T-helper 17 cell (primary cell): ENCODE measurements around the gene HELQ. TPM values are rescaled to one million over a fixed set of nuclear protein-coding genes. Genes with fewer than 3 reads are reported as not detected.
A peak's percentile ranks its signal among the peaks of the same experiment; 100 is the strongest.

Experiments used
- ATAC-seq: fragments of 150-1000 bp; cut with Tn5 transposase; 2 replicates; pipeline ENCODE4 v1.10.0; 2021; ENCODE audit warnings: mild to moderate bottlenecking, moderate library complexity
- DNase-seq, 3 donors: peaks; one replicate each; pipeline versions ENCODE4 v3.0.0 to v3.0.0-alpha.2; 2020 to 2021
- H3K9me3 ChIP-seq: one replicate; pipeline ENCODE4 v1.7.0; 2013; ENCODE audit warnings: low read length, mild to moderate bottlenecking; ENCODE audit not compliant: control insufficient read depth, poor library complexity, severe bottlenecking
- H3K27ac Mint-ChIP-seq: one replicate; pipeline ENCODE4 v1.8.0; 2022; ENCODE audit warnings: mild to moderate bottlenecking, moderate library complexity, mixed read lengths
- H3K27me3 Mint-ChIP-seq: one replicate; pipeline ENCODE4 v1.8.0; 2022; ENCODE audit warnings: mixed read lengths
- H3K36me3 Mint-ChIP-seq: one replicate; pipeline ENCODE4 v1.8.0; 2022; ENCODE audit warnings: low read depth, mixed read lengths
- H3K4me1 Mint-ChIP-seq: one replicate; pipeline ENCODE4 v1.8.0; 2022; ENCODE audit warnings: mild to moderate bottlenecking, mixed read lengths
- H3K4me3 Mint-ChIP-seq: one replicate; pipeline ENCODE4 v1.8.0; 2022; ENCODE audit warnings: mild to moderate bottlenecking, moderate library complexity, mixed read lengths
- total RNA-seq, 4 donors: library from RNA in 2 of 4; stranded (reverse) in 2 of 4; gene quantifications; one replicate each; pipeline ENCODE4 v1.2.3 and lab custom pipeline; 2022 to 2026

HELQ gene
- total RNA-seq, 2 donors from 2014 or later: 28.9 to 38.4 TPM

- ATAC-seq: peak; percentile 93
- H3K27ac Mint-ChIP-seq: peak within 1 kb of the TSS; percentile 93
- DNase-seq: peak; percentile 93 to 98 (median 96)
Observed at GRCh38 chr4:83484500-83485461, 29.2 kb upstream of the HELQ start, which contains the start of gene ABRAXAS1. Gene ABRAXAS1, minus strand, starts transcription at chr4:83485100. Its CDS starts 28 bp downstream, at chr4:83485072.

DNA sequence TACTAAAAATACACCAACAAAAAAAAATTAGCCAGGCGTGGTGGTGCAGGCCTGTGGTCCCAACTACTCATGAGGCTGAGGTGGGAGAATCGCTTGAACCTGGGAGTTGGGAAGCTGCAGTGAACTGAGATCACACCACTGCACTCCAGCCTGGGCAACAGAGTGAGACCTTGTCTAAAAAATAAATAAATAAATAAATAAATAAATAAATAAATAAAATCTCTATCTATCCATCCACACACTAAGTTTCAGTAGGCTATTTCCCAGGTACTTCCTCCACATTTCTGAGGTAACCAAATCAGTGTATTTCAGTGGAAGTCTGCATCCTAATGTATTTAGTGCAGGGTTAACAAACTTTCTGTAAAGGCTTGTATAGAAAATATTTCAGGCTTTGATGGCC lies 18.3 kb upstream of the HELQ start:
- ATAC-seq: no peak
- no peak overlapping the region for H3K4me3 Mint-ChIP-seq
- H3K9me3 ChIP-seq: no peaks in the 10 kb centered on the region
- H3K36me3 Mint-ChIP-seq: no peaks in the 10 kb centered on the region
- H3K4me1 Mint-ChIP-seq: no peaks in the 10 kb centered on the region
- H3K27ac Mint-ChIP-seq: no peak overlapping the region
- DNase-seq: no peak
- no peaks in the 10 kb centered on the region for H3K27me3 Mint-ChIP-seq

More at GRCh38 chr4:83484500-83485461, 29.2 kb upstream of the HELQ start, which contains the start of gene ABRAXAS1:
- no peaks in the 10 kb centered on the region for H3K9me3 ChIP-seq
- Mint-ChIP-seq H3K36me3 (no peaks in the 10 kb centered on the region), H3K4me3 (peak within 1 kb of the TSS; percentile 99), H3K27me3 (no peaks in the 10 kb centered on the region), H3K4me1 (peaks cover 23% of the 10 kb centered on the region)

DNA sequence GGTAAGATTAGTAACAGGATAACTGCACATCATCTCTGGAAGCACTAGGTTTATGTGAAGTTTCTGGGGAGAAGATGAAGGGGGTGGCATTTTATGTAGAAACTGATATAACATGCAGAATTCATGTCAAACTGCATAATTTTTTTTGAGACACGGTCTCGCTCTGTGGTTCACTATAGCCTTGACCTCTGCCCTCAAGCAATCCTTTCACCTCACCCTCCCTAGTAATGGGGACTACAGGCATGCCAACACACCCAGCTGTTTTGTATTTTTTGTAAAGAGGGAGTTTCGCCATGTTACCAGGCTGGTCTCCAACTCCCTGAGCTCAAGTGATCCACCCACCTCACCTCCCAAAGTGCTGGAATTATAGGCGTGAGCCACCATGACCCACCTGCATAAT lies 17.8 kb upstream of the HELQ start:
- H3K27ac Mint-ChIP-seq: no peak overlapping the region
- H3K36me3 Mint-ChIP-seq: no peaks in the 10 kb centered on the region
- no peaks in the 10 kb centered on the region for H3K27me3 Mint-ChIP-seq
- no peaks in the 10 kb centered on the region for H3K9me3 ChIP-seq
- H3K4me1 Mint-ChIP-seq: no peaks in the 10 kb centered on the region
- no peak overlapping the region for H3K4me3 Mint-ChIP-seq
- no peak for ATAC-seq
- DNase-seq: no peak

DNA sequence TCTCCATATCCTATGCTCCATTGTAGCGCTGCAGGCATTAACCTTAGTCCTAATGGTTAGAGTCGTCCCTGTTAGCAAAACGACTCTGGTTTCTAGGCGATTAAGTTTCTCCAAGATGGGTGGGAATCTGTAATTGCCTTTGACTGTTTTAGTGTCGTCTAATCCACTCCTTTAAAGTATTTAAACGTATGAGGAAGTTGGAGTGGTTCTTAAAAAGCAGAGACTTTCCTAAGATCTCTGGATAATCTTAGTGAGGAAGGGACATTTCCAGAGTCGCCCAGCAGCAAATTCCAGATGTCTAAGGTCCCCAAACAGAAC lies 520 bp upstream of the HELQ start:
- Mint-ChIP-seq H3K4me3 (peak overlapping the region; percentile 99), H3K4me1 (peaks cover 26% of the 10 kb centered on the region), H3K36me3 (peaks cover 6% of the 10 kb centered on the region), H3K27me3 (no peaks in the 10 kb centered on the region), H3K27ac (peak overlapping the region; percentile 100)
- DNase-seq (no peak), ATAC-seq (no peak)
- H3K9me3 ChIP-seq: no peaks in the 10 kb centered on the region

GRCh38 chr4:83454686-83455085 lies 937 bp downstream of the HELQ start:
- Mint-ChIP-seq H3K27me3 (no peaks in the 10 kb centered on the region), H3K4me3 (peak overlapping the region; percentile 99), H3K36me3 (peaks cover 6% of the 10 kb centered on the region), H3K4me1 (peaks cover 26% of the 10 kb centered on the region), H3K27ac (peak overlapping the region; percentile 100)
- ATAC-seq: no peak
- no peaks in the 10 kb centered on the region for H3K9me3 ChIP-seq
- DNase-seq: no peak

GRCh38 chr4:83449009-83449408 lies 6.6 kb downstream of the HELQ start:
- no peaks in the 10 kb centered on the region for H3K9me3 ChIP-seq
- no peak for DNase-seq
- Mint-ChIP-seq H3K27ac (peak overlapping the region; percentile 60), H3K4me1 (peaks cover 12% of the 10 kb centered on the region), H3K36me3 (peaks cover 12% of the 10 kb centered on the region), H3K4me3 (no peak overlapping the region), H3K27me3 (no peaks in the 10 kb centered on the region)
- no peak for ATAC-seq

- no peak for ATAC-seq
- H3K36me3 Mint-ChIP-seq: peaks cover 5% of the 10 kb centered on the region
- no peak for DNase-seq
- no peaks in the 10 kb centered on the region for H3K9me3 ChIP-seq
- H3K27me3 Mint-ChIP-seq: no peaks in the 10 kb centered on the region
- peaks cover 6% of the 10 kb centered on the region for H3K4me1 Mint-ChIP-seq
- peak overlapping the region; percentile 9 for H3K27ac Mint-ChIP-seq
- no peak overlapping the region for H3K4me3 Mint-ChIP-seq
Observed at GRCh38 chr4:83440899-83441298, 14.7 kb downstream of the HELQ start.

GRCh38 chr4:83440148-83440814 lies 15.3 kb downstream of the HELQ start:
- H3K9me3 ChIP-seq: no peaks in the 10 kb centered on the region
- H3K27ac Mint-ChIP-seq: peak overlapping the region; percentile 9
- peaks cover 7% of the 10 kb centered on the region for H3K4me1 Mint-ChIP-seq
- no peaks in the 10 kb centered on the region for H3K27me3 Mint-ChIP-seq
- no peak for DNase-seq
- H3K4me3 Mint-ChIP-seq: no peak overlapping the region
- ATAC-seq: no peak
- H3K36me3 Mint-ChIP-seq: peaks cover 7% of the 10 kb centered on the region

GRCh38 chr4:83438719-83439118 lies 16.9 kb downstream of the HELQ start:
- H3K36me3 Mint-ChIP-seq: peaks cover 2% of the 10 kb centered on the region
- H3K4me1 Mint-ChIP-seq: peaks cover 7% of the 10 kb centered on the region
- H3K27me3 Mint-ChIP-seq: no peaks in the 10 kb centered on the region
- H3K9me3 ChIP-seq: no peaks in the 10 kb centered on the region
- ATAC-seq: no peak
- H3K4me3 Mint-ChIP-seq: no peak overlapping the region
- no peak for DNase-seq
- H3K27ac Mint-ChIP-seq: no peak overlapping the region

GRCh38 chr4:83436680-83437079 lies 18.9 kb downstream of the HELQ start:
- H3K9me3 ChIP-seq: no peaks in the 10 kb centered on the region
- H3K27ac Mint-ChIP-seq: no peak overlapping the region
- peaks cover 9% of the 10 kb centered on the region for H3K4me1 Mint-ChIP-seq
- no peak for ATAC-seq
- no peak for DNase-seq
- H3K36me3 Mint-ChIP-seq: peaks cover 2% of the 10 kb centered on the region
- no peak overlapping the region for H3K4me3 Mint-ChIP-seq
- H3K27me3 Mint-ChIP-seq: no peaks in the 10 kb centered on the region

GRCh38 chr4:83431200-83431599 lies 24.4 kb downstream of the HELQ start:
- Mint-ChIP-seq H3K27me3 (no peaks in the 10 kb centered on the region), H3K36me3 (peaks cover 2% of the 10 kb centered on the region), H3K27ac (no peak overlapping the region), H3K4me3 (no peak overlapping the region), H3K4me1 (peaks cover 10% of the 10 kb centered on the region)
- ATAC-seq: no peak
- no peak for DNase-seq
- H3K9me3 ChIP-seq: no peaks in the 10 kb centered on the region

DNA sequence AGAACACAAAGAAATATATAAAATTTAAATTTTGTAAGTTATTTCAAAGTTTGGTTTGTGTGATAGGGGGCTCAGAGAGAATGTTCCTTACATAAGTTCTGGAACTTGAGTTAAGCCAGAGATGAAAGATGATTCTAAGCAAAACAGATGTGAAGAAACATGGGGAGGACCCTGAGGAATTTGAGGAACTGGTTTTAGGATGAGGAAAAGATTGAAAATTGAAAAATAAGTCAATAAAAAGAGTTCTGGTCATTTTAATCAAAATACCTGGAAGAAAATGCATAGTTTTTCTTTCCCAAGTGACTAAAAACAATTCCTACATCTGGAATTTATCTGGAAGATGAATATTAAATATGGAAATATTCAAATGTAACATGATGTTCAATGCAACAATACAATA lies 37.4 kb downstream of the HELQ start:
- H3K36me3 Mint-ChIP-seq: peaks cover 5% of the 10 kb centered on the region
- H3K27me3 Mint-ChIP-seq: no peaks in the 10 kb centered on the region
- H3K9me3 ChIP-seq: no peaks in the 10 kb centered on the region
- peaks cover 4% of the 10 kb centered on the region for H3K4me1 Mint-ChIP-seq
- no peak for DNase-seq
- no peak for ATAC-seq
- no peak overlapping the region for H3K27ac Mint-ChIP-seq
- no peak overlapping the region for H3K4me3 Mint-ChIP-seq

DNA sequence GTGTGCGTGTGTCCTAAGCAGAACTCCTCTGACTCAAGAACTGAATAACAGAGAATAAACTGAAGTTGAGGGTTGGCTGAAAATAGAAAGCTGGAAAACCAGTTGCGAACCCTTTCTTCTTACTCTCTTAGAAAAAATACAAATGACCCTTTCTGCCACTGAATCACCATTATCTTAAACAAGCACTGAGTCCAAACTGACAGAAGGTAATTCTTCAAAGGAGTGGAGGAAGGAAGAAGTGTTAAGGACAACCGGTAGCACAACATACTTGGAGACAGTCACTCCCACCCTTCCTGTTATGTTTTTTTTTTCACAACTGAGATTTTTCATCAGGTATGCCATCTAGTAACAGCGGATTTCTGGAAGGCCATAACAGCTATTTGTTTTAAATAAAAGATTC lies 38.1 kb downstream of the HELQ start:
- Mint-ChIP-seq H3K27ac (no peak overlapping the region), H3K36me3 (peaks cover 6% of the 10 kb centered on the region), H3K4me1 (peaks cover 4% of the 10 kb centered on the region), H3K27me3 (no peaks in the 10 kb centered on the region), H3K4me3 (no peak overlapping the region)
- no peaks in the 10 kb centered on the region for H3K9me3 ChIP-seq
- ATAC-seq: no peak
- no peak for DNase-seq
